Endothelial cell of umbilical vein (primary cell): ENCODE results near the gene GOLGA3. TPM values are rescaled to one million over a fixed set of nuclear protein-coding genes. Genes with fewer than 3 reads are reported as not detected.

Experiments used
- BruUV-seq: library from RNA; stranded (reverse); fragments of 400-500 nt; replicated peaks from 2 replicates; lab custom pipeline; 2021; lab: Mats Ljungman, UMichigan
- CTCF ChIA-PET: fragments of 300-600, 350-600 bp; sonication (Branson Sonifier 250); formaldehyde crosslinking; loops from one replicate; lab custom pipeline; 2021; ENCODE audit warnings: antibody characterized with exemption, inconsistent platforms; lab: Charles Lee
- POLR2A ChIA-PET: fragments of 300-600, 350-600 bp; sonication (Branson Sonifier 250); formaldehyde crosslinking; loops from one replicate; lab custom pipeline; 2021; ENCODE audit warnings: antibody characterized with exemption, inconsistent platforms; lab: Charles Lee
- DNase-seq: peaks from one replicate; pipeline ENCODE4 v3.0.0-alpha.2; 2011; ENCODE audit warnings: low read depth, low spot score
- FAIRE-seq: peaks from 2 replicates; lab custom pipeline; 2011; peaks lifted over from hg19 to GRCh38; lab: Jason Lieb, UNC
- H2AFZ ChIP-seq: 2 replicates; pipeline ENCODE4 v1.6.0; 2012; ENCODE audit warnings: low read depth, low read length, control low read depth, inconsistent platforms
- H3K27ac ChIP-seq: 2 replicates; pipeline ENCODE4 v1.5.1; 2011; ENCODE audit warnings: low read depth, mild to moderate bottlenecking, control low read depth, low read length, moderate library complexity; ENCODE audit not compliant: insufficient read depth
- H3K27me3 ChIP-seq, 2 experiments: 2 replicates each; pipeline versions ENCODE4 v1.6.0 to v1.6.1; 2011; ENCODE audit warnings: low read length in 2 of 2, mixed read lengths in 1 of 2; ENCODE audit not compliant: control insufficient read depth in 2 of 2, insufficient read depth in 2 of 2
- H3K36me3 ChIP-seq, 2 experiments: 2 replicates in 1 of 2; 3 replicates in 1 of 2; pipeline ENCODE4 v1.5.1; 2011; ENCODE audit warnings: low read length in 2 of 2, mild to moderate bottlenecking in 1 of 2, moderate library complexity in 1 of 2; ENCODE audit not compliant: control insufficient read depth in 2 of 2, insufficient read depth in 2 of 2; ENCODE audit errors: extremely low read depth in 1 of 2
- H3K4me1 ChIP-seq: 3 replicates; pipeline ENCODE4 v1.5.1; 2011; ENCODE audit warnings: mild to moderate bottlenecking, low read length; ENCODE audit not compliant: control insufficient read depth, insufficient read depth; ENCODE audit errors: extremely low read depth
- H3K4me2 ChIP-seq: 2 replicates; pipeline ENCODE4 v1.6.1; 2011; ENCODE audit warnings: low read length, control low read depth, mixed read lengths; ENCODE audit not compliant: insufficient read depth
- H3K4me3 ChIP-seq, 3 experiments: fragments of 200-600 bp in 1 of 3; sonication (generic), shearing (Covaris generic) in 1 of 3; replicated peaks in 1 of 3; 2 replicates each; pipeline ENCODE4 v1.5.1; 2011 to 2016; ENCODE audit warnings: control low read depth in 3 of 3, low read length in 3 of 3, mild to moderate bottlenecking in 2 of 3, inconsistent platforms in 1 of 3, low read depth in 1 of 3, moderate library complexity in 1 of 3; ENCODE audit not compliant: insufficient read depth in 1 of 3
- H3K79me2 ChIP-seq: 2 replicates; pipeline ENCODE4 v1.6.0; 2012; ENCODE audit warnings: low read length, inconsistent platforms; ENCODE audit not compliant: control insufficient read depth, insufficient read depth
- H3K9ac ChIP-seq: replicated peaks from 2 replicates; pipeline ENCODE3; 2011; ENCODE audit warnings: low read length, control low read depth; ENCODE audit not compliant: insufficient read depth; ENCODE audit errors: extremely low read depth
- H3K9me1 ChIP-seq: replicated peaks from 3 replicates; pipeline ENCODE4 v1.6.0; 2011; ENCODE audit warnings: mild to moderate bottlenecking, low read length; ENCODE audit not compliant: control insufficient read depth, insufficient read depth; ENCODE audit errors: extremely low read depth
- H3K9me3 ChIP-seq: replicated peaks from 2 replicates; pipeline ENCODE4 v1.5.1; 2012; ENCODE audit warnings: low read length, inconsistent platforms; ENCODE audit not compliant: control insufficient read depth, insufficient read depth
- H4K20me1 ChIP-seq: replicated peaks from 2 replicates; pipeline ENCODE3; 2011; ENCODE audit warnings: mild to moderate bottlenecking, low read length; ENCODE audit not compliant: control insufficient read depth, insufficient read depth; ENCODE audit errors: extremely low read depth
- EZH2 ChIP-seq: IDR thresholded peaks from 2 replicates; pipeline ENCODE4 v1.6.1; 2012; ENCODE audit warnings: borderline replicate concordance, low read depth, mild to moderate bottlenecking, moderate library complexity, low read length, inconsistent platforms; ENCODE audit not compliant: severe bottlenecking
- FOS ChIP-seq: IDR thresholded peaks from 2 replicates; pipeline ENCODE4 v1.6.1; 2011; ENCODE audit warnings: mild to moderate bottlenecking, low read length, moderate library complexity, borderline replicate concordance; ENCODE audit not compliant: insufficient read depth
- GATA2 ChIP-seq: IDR thresholded peaks from 2 replicates; pipeline ENCODE4 v1.7.0; 2011; ENCODE audit warnings: low read depth, mild to moderate bottlenecking, moderate library complexity, mixed read lengths, low read length; ENCODE audit not compliant: insufficient read length, insufficient read depth
- JUN ChIP-seq: IDR thresholded peaks from 2 replicates; pipeline ENCODE4 v1.6.1; 2011; ENCODE audit warnings: borderline replicate concordance, low read depth; ENCODE audit not compliant: insufficient read length, insufficient read depth
- MYC ChIP-seq: IDR thresholded peaks from one replicate; pipeline ENCODE4 v1.6.1; 2011; ENCODE audit warnings: mild to moderate bottlenecking, low read depth, low read length
- POLR2A ChIP-seq: IDR thresholded peaks from 2 replicates; pipeline ENCODE4 v1.6.1; 2012; ENCODE audit warnings: low read depth, mild to moderate bottlenecking, control low read depth, low read length
- POLR2AphosphoS5 ChIP-seq: IDR thresholded peaks from 2 replicates; pipeline ENCODE4 v1.6.1; 2012; ENCODE audit warnings: low read depth, mild to moderate bottlenecking, control low read depth, low read length, moderate library complexity; ENCODE audit not compliant: insufficient read depth
- dilution Hi-C: fragments of 300-500 bp; cut with MboI; formaldehyde crosslinking; loops from one replicate; pipeline ENCODE4 v1.15.0; 2019; ENCODE audit warnings: low sequenced_read_pairs; ENCODE audit not compliant: extremely low pct_ligation_motif_present
- intact Hi-C: fragments of 100-400 bp; cut with micrococcal nuclease; formaldehyde crosslinking; loops from one replicate; pipeline ENCODE4 v1.10.0; 2022
- polyA plus RNA-seq, 4 experiments: library from polyadenylated mRNA; depleted of rRNA in 3 of 4; stranded (reverse) in 3 of 4; unstranded in 1 of 4; fragments of >200 nt; gene quantifications; 2 replicates each; pipeline versions ENCODE4 v1.2.1 to v1.2.3, GENCODE V29; 2011 to 2012; ENCODE audit warnings: missing spikeins in 1 of 4
- total RNA-seq: library from RNA; stranded (reverse); gene quantifications from 2 replicates; pipeline ENCODE4 v1.2.3, GENCODE V29; 2021
- TF ChIP-seq, protein P1 (sequence below): IDR thresholded peaks from 2 replicates; pipeline ENCODE4 v1.6.1; 2011; ENCODE audit not compliant: insufficient read depth, insufficient read length
- TF ChIP-seq, protein P2 (sequence below), 2 donors: IDR thresholded peaks; 1 replicate in 1 of 2; 2 replicates in 1 of 2; pipeline ENCODE4 v1.5.1; 2011; ENCODE audit warnings: low read length in 2 of 2, mild to moderate bottlenecking in 2 of 2, moderate library complexity in 2 of 2, control low read depth in 1 of 2, inconsistent platforms in 1 of 2, low read depth in 1 of 2; ENCODE audit not compliant: insufficient read depth in 1 of 2; ENCODE audit errors: extremely low read depth in 1 of 2

The GOLGA3 gene
- total and polyA plus RNA-seq, 2 donors (not counting 3 experiments of a cell fraction or from before 2014, with no cell fraction given) = 18.4 to 86.0 TPM

DNA sequence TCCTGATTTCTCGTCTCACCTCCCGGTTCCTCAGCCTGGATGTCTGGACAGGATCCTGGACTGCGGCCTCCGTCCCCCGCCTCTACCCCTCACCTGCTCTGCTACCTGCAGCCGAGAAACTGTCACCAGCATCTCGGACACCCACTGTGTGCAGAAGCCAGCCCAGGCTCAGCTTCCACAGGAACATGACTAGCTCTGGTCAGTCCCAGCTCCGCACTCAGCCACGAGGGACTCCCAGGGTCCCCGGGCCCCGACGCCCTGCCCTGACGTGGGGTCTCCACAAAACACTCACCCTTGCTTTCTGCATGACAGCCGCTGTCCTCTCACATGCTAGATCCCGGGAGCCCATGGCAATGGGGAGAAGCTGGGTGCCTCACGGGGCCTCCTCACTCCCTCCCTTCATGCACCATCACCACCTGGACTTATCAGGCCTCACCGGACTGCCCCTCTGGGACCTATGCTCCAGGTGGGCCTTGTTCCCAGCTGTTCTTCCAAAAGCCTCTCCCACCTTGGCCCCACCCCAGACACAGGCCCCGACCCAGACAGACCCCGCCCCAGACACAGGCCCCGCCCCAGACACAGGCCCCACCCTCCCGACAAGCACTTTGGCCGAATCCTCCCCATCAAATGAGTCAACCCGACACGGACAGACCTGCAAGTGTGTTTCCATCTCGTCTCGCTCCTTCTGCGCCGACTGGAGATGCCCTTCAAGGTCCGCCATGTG is 40.1 kb downstream of the GOLGA3 start:
- no peaks in the 10 kb centered on the region for H4K20me1 ChIP-seq
- TF ChIP-seq EZH2 (no peak), POLR2A (no peak), FOS (no peak), JUN (no peak), MYC (no peak), POLR2AphosphoS5 (no peak), GATA2 (no peak)
- TF ChIP-seq, protein P1, sequence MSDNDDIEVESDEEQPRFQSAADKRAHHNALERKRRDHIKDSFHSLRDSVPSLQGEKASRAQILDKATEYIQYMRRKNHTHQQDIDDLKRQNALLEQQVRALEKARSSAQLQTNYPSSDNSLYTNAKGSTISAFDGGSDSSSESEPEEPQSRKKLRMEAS = no peak
- TF ChIP-seq, protein P2, sequence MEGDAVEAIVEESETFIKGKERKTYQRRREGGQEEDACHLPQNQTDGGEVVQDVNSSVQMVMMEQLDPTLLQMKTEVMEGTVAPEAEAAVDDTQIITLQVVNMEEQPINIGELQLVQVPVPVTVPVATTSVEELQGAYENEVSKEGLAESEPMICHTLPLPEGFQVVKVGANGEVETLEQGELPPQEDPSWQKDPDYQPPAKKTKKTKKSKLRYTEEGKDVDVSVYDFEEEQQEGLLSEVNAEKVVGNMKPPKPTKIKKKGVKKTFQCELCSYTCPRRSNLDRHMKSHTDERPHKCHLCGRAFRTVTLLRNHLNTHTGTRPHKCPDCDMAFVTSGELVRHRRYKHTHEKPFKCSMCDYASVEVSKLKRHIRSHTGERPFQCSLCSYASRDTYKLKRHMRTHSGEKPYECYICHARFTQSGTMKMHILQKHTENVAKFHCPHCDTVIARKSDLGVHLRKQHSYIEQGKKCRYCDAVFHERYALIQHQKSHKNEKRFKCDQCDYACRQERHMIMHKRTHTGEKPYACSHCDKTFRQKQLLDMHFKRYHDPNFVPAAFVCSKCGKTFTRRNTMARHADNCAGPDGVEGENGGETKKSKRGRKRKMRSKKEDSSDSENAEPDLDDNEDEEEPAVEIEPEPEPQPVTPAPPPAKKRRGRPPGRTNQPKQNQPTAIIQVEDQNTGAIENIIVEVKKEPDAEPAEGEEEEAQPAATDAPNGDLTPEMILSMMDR (IDR thresholded peaks at IDR 0.05; ENCODE audit: extremely low read depth in 1 of 2, insufficient read depth in 1 of 2, low read depth in 1 of 2, low read length in 2 of 2) = no peak
- H3K9me1 ChIP-seq = no peaks in the 10 kb centered on the region
- BruUV-seq = no TSS peak
- H3K79me2 ChIP-seq = peaks cover 4% of the 10 kb centered on the region
- no peak overlapping the region for H3K4me2 ChIP-seq
- no peaks in the 10 kb centered on the region for H3K27me3 ChIP-seq
- H3K4me3 ChIP-seq = no peak overlapping the region
- H3K36me3 ChIP-seq = peaks cover 8 to 55% of the 10 kb centered on the region in 2 experiments
- dilution Hi-C loops (no loop called here), intact Hi-C loops (no loop called here)
- ChIA-PET POLR2A (no interaction called here), CTCF (no interaction called here)
- no peak overlapping the region for H2AFZ ChIP-seq
- no peak overlapping the region for H3K9ac ChIP-seq
- no peak overlapping the region for H3K27ac ChIP-seq
- H3K4me1 ChIP-seq = no peaks in the 10 kb centered on the region
- no peaks in the 10 kb centered on the region for H3K9me3 ChIP-seq
- FAIRE-seq = no peak
- DNase-seq = no peak
